Calu3 (cell line): ENCODE results near the gene ARFGEF2. TPM values are rescaled to one million over a fixed set of nuclear protein-coding genes. Genes with fewer than 3 reads are reported as not detected.

Experiments
- BruUV-seq: library from RNA; stranded (reverse); fragments of 400-500 nt; replicated peaks from 2 replicates; lab custom pipeline; 2021; lab: Mats Ljungman, UMichigan
- CTCF ChIA-PET: fragments of 300-600 bp; sonication (Branson Sonifier 250); formaldehyde crosslinking; loops from one replicate; lab custom pipeline; 2022; ENCODE audit warnings: antibody characterized with exemption; lab: Charles Lee
- DNase-seq: peaks from one replicate; pipeline ENCODE4 v3.0.0; 2022
- H3K27ac Mint-ChIP-seq: one replicate; pipeline ENCODE4 v1.8.0; 2022; ENCODE audit warnings: mixed read lengths; ENCODE audit not compliant: unreplicated experiment
- H3K27me3 Mint-ChIP-seq: one replicate; pipeline ENCODE4 v1.8.0; 2022; ENCODE audit warnings: mixed read lengths; ENCODE audit not compliant: unreplicated experiment
- H3K36me3 Mint-ChIP-seq: one replicate; pipeline ENCODE4 v1.8.0; 2022; ENCODE audit warnings: mild to moderate bottlenecking, moderate library complexity, mixed read lengths; ENCODE audit not compliant: insufficient read depth, unreplicated experiment
- H3K4me1 Mint-ChIP-seq: one replicate; pipeline ENCODE4 v1.8.0; 2022; ENCODE audit warnings: mild to moderate bottlenecking, low read depth, mixed read lengths; ENCODE audit not compliant: unreplicated experiment
- H3K4me3 Mint-ChIP-seq: one replicate; pipeline ENCODE4 v1.8.0; 2022; ENCODE audit warnings: mild to moderate bottlenecking, low read depth, moderate library complexity, mixed read lengths; ENCODE audit not compliant: unreplicated experiment
- H3K9me3 Mint-ChIP-seq: one replicate; pipeline ENCODE4 v1.8.0; 2022; ENCODE audit warnings: low read depth, mixed read lengths; ENCODE audit not compliant: unreplicated experiment
- CTCF ChIP-seq: fragments of 200-600 bp; IDR thresholded peaks from one replicate; pipeline ENCODE4 v1.8.0; 2022; ENCODE audit warnings: antibody characterized with exemption; ENCODE audit not compliant: unreplicated experiment
- intact Hi-C: fragments of 100-400 bp; cut with micrococcal nuclease; formaldehyde crosslinking; loops from one replicate; pipeline ENCODE4 v1.10.0; 2022; ENCODE audit not compliant: unreplicated experiment
- total RNA-seq: library from RNA; stranded (reverse); gene quantifications from 2 replicates; pipeline ENCODE4 v1.2.3, GENCODE V29; 2022

Gene ARFGEF2
- total RNA-seq, 1 experiment from 2014 or later = 59.2 TPM

GRCh38 chr20:48897305-48898010 is 24.1 kb upstream of the ARFGEF2 start:
- no peaks in the 10 kb centered on the region for H3K9me3 Mint-ChIP-seq
- H3K36me3 Mint-ChIP-seq = no peaks in the 10 kb centered on the region
- no TSS peak for BruUV-seq
- no peak for DNase-seq
- H3K4me1 Mint-ChIP-seq = peaks cover 19% of the 10 kb centered on the region
- intact Hi-C loops = no loop called here
- no peak overlapping the region for H3K4me3 Mint-ChIP-seq
- no peak overlapping the region for H3K27ac Mint-ChIP-seq
- CTCF ChIA-PET = interaction anchor here (0.8 to 2.8 kb wide), 6 partner anchors 17 to 240 kb away, joined by 3 to 26 read pairs (median 4); partner anchors contain the start of gene ARFGEF2
- no peak for TF ChIP-seq CTCF
- peaks cover 56% of the 10 kb centered on the region for H3K27me3 Mint-ChIP-seq

GRCh38 chr20:48898210-48898609 is 23.3 kb upstream of the ARFGEF2 start:
- Mint-ChIP-seq H3K27me3 (peaks cover 56% of the 10 kb centered on the region), H3K27ac (no peak overlapping the region), H3K4me1 (peaks cover 19% of the 10 kb centered on the region), H3K9me3 (no peaks in the 10 kb centered on the region), H3K4me3 (no peak overlapping the region), H3K36me3 (no peaks in the 10 kb centered on the region)
- no peak for TF ChIP-seq CTCF
- CTCF ChIA-PET = interaction anchor here (2.8 kb wide), 1 partner anchor 241 kb away, joined by 26 read pairs; no protein-coding TSS in a partner anchor
- intact Hi-C loops = no loop called here
- BruUV-seq = no TSS peak
- no peak for DNase-seq

GRCh38 chr20:48898896-48899530 is 22.5 kb upstream of the ARFGEF2 start:
- no peak for TF ChIP-seq CTCF
- H3K4me3 Mint-ChIP-seq = no peak overlapping the region
- H3K27ac Mint-ChIP-seq = no peak overlapping the region
- CTCF ChIA-PET = interaction anchor here (0.7 to 2.8 kb wide), 4 partner anchors 19 to 242 kb away, joined by 3 to 26 read pairs (median 6); partner anchors contain the start of gene ARFGEF2
- no peaks in the 10 kb centered on the region for H3K36me3 Mint-ChIP-seq
- BruUV-seq = no TSS peak
- no peaks in the 10 kb centered on the region for H3K9me3 Mint-ChIP-seq
- intact Hi-C loops = no loop called here
- H3K27me3 Mint-ChIP-seq = peaks cover 59% of the 10 kb centered on the region
- H3K4me1 Mint-ChIP-seq = peaks cover 20% of the 10 kb centered on the region
- DNase-seq = no peak

GRCh38 chr20:48899881-48900280 is 21.6 kb upstream of the ARFGEF2 start:
- CTCF ChIA-PET = interaction anchor here (0.7 to 2.2 kb wide), 3 partner anchors 18 to 242 kb away, joined by 3 to 14 read pairs (median 4); partner anchors contain the start of gene ARFGEF2
- no peak overlapping the region for H3K4me3 Mint-ChIP-seq
- H3K36me3 Mint-ChIP-seq = no peaks in the 10 kb centered on the region
- no peak overlapping the region for H3K27ac Mint-ChIP-seq
- no peak for TF ChIP-seq CTCF
- intact Hi-C loops = no loop called here
- peaks cover 29% of the 10 kb centered on the region for H3K4me1 Mint-ChIP-seq
- H3K27me3 Mint-ChIP-seq = peaks cover 68% of the 10 kb centered on the region
- DNase-seq = no peak
- H3K9me3 Mint-ChIP-seq = no peaks in the 10 kb centered on the region
- BruUV-seq = no TSS peak
